Measurements from ENCODE around the gene LSAMP. TPM values are rescaled to one million over a fixed set of nuclear protein-coding genes. Genes with fewer than 3 reads are reported as not detected.

LSAMP gene
- total and polyA plus RNA-seq, 2 donors (not counting 3 experiments of a cell fraction or from before 2014, with no cell fraction given) = not detected

DNA sequence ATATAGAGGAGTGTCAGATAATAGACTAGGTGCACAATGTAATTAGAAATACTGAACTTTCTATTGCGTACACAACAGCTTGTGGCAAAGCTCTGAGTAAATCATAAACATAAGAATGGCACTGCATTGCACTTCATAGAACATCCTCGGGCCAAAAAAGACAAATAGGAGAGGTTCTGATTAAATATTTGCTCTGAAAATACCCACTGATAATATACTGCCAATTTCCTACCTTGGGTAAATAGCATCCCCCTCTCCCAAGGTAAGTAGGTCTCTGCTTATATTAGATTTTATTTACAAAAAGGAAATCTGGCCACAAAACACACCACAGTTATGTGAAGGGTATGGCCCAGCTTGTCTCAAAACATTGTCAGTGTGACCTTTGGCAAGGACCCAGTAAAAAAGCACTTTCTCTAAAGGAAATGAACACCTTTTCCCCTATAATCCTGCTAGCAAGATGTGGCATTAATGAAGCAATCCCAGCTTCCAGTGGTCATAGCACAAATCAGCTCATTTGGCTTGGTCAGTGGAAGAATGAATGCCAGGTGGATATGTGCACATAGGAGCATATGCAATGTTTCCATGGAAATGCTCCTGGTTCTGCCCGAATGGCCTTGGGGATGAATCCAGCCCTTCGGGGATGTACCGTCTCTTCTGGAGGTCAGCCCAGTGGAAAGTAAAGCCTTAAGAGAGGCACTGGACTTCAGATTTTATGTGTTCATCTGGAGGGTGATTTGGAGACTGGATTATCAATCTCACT is 315.9 kb downstream of the LSAMP start:
- H3K9ac ChIP-seq (replicated peaks; ENCODE audit: extremely low read depth, insufficient read depth, low read length) = no peak overlapping the region
- H3K4me2 ChIP-seq (ENCODE audit: insufficient read depth, low read length) = no peak overlapping the region
- DNase-seq (ENCODE audit: low read depth, low spot score) (no peak), FAIRE-seq (no peak)
- no peaks in the 10 kb centered on the region for H3K79me2 ChIP-seq (ENCODE audit: control insufficient read depth, insufficient read depth, low read length)
- no peaks in the 10 kb centered on the region for H3K4me1 ChIP-seq (ENCODE audit: control insufficient read depth, extremely low read depth, insufficient read depth, low read length)
- H3K9me3 ChIP-seq (replicated peaks; ENCODE audit: control insufficient read depth, insufficient read depth, low read length) = no peaks in the 10 kb centered on the region
- BruUV-seq (replicated peaks) = no TSS peak
- ChIA-PET CTCF (no interaction called here), POLR2A (no interaction called here)
- no peak overlapping the region for H2AFZ ChIP-seq (ENCODE audit: low read depth, low read length)
- H3K9me1 ChIP-seq (replicated peaks; ENCODE audit: control insufficient read depth, extremely low read depth, insufficient read depth, low read length) = no peaks in the 10 kb centered on the region
- H3K4me3 ChIP-seq (replicated peaks in 1 of 3; ENCODE audit: insufficient read depth in 1 of 3, low read depth in 1 of 3, low read length in 3 of 3) = no peak overlapping the region
- H4K20me1 ChIP-seq (replicated peaks; ENCODE audit: control insufficient read depth, extremely low read depth, insufficient read depth, low read length) = no peaks in the 10 kb centered on the region
- dilution Hi-C loops (cut with MboI; ENCODE audit: extremely low pct_ligation_motif_present, low sequenced_read_pairs) = no loop called here
- no peaks in the 10 kb centered on the region for H3K27me3 ChIP-seq (ENCODE audit: control insufficient read depth in 2 of 2, insufficient read depth in 2 of 2, low read length in 2 of 2)
- TF ChIP-seq CTCF (IDR thresholded peaks at IDR 0.05; ENCODE audit: extremely low read depth in 1 of 2, insufficient read depth in 1 of 2, low read depth in 1 of 2, low read length in 2 of 2) (no peak), FOS (IDR thresholded peaks at IDR 0.05; ENCODE audit: borderline replicate concordance, insufficient read depth, low read length) (no peak), EZH2 (IDR thresholded peaks at IDR 0.05; ENCODE audit: borderline replicate concordance, low read depth, low read length, severe bottlenecking) (no peak), POLR2A (IDR thresholded peaks at IDR 0.05; ENCODE audit: low read depth, low read length) (no peak), POLR2AphosphoS5 (IDR thresholded peaks at IDR 0.05; ENCODE audit: insufficient read depth, low read depth, low read length) (no peak), JUN (IDR thresholded peaks at IDR 0.05; ENCODE audit: borderline replicate concordance, insufficient read depth, insufficient read length, low read depth) (no peak), MYC (IDR thresholded peaks at IDR 0.05; ENCODE audit: low read depth, low read length) (no peak), GATA2 (IDR thresholded peaks at IDR 0.05; ENCODE audit: insufficient read depth, insufficient read length, low read depth, low read length) (no peak)
- TF ChIP-seq, protein P1, sequence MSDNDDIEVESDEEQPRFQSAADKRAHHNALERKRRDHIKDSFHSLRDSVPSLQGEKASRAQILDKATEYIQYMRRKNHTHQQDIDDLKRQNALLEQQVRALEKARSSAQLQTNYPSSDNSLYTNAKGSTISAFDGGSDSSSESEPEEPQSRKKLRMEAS (IDR thresholded peaks at IDR 0.05; ENCODE audit: insufficient read depth, insufficient read length) = no peak
- intact Hi-C loops (cut with micrococcal nuclease) = no loop called here
- no peak overlapping the region for H3K27ac ChIP-seq (ENCODE audit: insufficient read depth, low read depth, low read length)
- H3K36me3 ChIP-seq (ENCODE audit: control insufficient read depth in 2 of 2, extremely low read depth in 1 of 2, insufficient read depth in 2 of 2, low read length in 2 of 2) = no peaks in the 10 kb centered on the region
